ENCODE results near the gene MRC1.
"Not testable (repeated sequence)": the region's sequence is repeated elsewhere in the genome, so short reads cannot be mapped to it uniquely, and the experiment has no call there.

Gene MRC1

GRCh38 chr10:17906002-17906401, 96.9 kb downstream of the MRC1 start:
- no peak for DNase-seq (ENCODE audit: low read depth)

DNA sequence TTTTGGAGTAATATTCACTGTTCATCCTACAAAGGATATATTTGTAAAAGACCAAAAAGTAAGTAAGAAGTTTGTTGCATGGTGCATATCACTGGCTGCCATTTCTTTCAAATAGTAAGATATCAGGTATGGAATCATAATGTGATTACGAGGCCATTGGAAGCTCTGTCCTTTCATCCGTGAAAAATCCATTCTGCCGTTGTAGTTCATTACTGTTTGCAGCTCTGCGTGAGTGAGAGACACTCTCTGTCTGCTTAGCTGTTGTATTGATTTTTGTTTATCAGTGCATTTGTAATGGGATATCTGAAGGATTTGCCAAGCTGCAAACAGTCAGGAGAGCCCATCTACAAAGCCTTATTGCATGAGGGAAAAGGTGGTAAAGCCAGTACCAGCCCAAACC, 98.5 kb downstream of the MRC1 start:
- no peak for DNase-seq (ENCODE audit: low read depth)

- DNase-seq (ENCODE audit: low read depth), result peak; percentile 71
These were observed 101.1 kb downstream of the MRC1 start for GRCh38 chr10:17910125-17910789.

DNA sequence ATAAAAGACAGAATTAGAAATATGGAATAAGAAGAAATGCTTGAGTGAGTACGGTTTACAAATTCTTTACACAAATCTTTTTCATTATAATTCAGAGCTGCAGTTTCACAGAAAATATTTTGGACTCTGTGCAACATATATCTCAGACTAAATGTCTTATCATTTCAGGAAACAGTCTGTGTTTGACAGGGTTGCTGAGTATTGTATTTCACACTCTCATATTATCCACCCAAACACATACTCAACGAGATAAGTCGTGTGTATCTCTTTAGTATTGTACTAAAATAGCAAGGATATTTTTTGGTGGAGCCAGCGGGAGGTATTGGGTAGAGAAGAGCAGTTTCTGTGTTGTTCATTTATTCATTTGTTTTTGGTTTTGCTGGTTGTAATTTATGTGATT, 103.6 kb downstream of the MRC1 start:
- DNase-seq (ENCODE audit: low read depth), result no peak

DNA sequence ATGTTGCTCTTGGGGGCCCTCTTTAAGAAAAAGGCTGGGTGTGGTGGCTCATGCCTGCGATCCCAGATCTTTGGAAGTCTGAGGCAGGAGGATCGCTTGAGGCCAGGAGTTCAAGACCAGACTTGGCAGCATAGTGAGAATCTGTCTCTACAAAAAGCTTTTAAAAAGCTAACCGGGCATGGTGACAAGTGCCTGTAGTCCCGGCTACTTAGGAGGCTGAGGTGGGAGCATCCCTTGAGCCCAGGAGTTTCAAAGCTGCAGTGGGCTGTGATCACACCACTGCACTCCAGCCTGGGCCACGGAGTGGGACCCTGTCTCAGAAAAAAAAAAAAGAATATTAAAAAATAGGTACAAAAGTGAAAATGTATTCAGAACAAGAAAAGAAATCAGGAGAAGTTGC, 104.5 kb downstream of the MRC1 start:
- DNase-seq (ENCODE audit: low read depth), result no peak

GRCh38 chr10:17914169-17915045, 105.3 kb downstream of the MRC1 start:
- no peak for DNase-seq (ENCODE audit: low read depth)

- DNase-seq (ENCODE audit: low read depth), result no peak
These were observed 106.0 kb downstream of the MRC1 start for GRCh38 chr10:17915181-17915580.

DNA sequence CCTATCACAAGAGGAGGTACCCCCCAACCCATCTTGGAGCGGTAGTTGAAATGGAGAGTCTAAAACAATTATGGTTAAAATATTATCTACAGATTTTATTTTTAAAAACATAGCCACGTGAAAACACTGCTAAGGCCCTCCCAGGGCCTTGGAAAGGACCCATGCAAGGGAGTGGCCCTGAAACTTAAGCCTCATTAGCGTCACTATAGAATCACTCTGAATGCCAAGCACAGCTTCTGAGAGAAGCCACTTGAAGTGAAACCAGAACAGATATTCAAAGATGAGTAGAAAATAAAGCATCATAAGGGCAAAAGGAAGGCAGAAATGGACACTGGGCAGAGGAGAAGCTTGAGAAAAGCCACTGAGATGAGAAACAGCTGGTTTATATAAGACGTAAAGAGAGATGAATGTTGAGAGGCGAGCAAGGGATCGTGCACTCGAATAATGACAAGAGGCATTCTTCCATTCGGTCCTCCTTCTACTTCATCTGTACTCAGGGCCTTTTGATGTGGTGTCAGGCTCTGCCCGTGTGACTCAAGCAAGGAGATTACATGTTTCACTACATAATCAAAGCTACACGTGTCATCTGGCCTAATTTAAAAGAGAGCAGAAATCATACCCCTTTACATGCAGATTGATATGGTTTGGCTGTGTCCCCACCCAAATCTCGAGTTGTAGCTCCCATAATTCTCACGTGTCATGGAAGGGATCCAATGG, 109.2 kb downstream of the MRC1 start:
- no peak for DNase-seq (ENCODE audit: low read depth)

DNA sequence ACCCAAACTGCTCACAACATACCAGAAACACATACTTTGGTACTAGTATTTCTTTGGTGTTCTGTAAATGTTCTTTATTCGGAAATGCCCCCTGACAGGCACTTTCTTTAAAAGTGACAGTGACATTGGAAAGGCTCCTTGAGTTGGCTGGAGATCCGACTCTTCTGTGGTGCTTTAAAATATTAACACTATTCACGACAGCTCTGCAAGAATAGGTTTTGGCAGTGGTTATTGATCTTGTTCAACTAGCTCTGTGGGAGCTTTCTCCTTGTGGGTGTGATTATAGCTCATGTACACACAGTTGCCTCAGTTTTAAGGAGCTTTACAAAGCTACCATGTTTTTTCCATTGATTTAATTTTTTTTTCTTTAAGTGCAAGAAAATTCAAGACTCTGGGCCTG, 112.2 kb downstream of the MRC1 start:
- DNase-seq (ENCODE audit: low read depth), result no peak

- DNase-seq (ENCODE audit: low read depth), result peak; percentile 95
These were observed 114.6 kb downstream of the MRC1 start for GRCh38 chr10:17923728-17924127.

GRCh38 chr10:17943033-17943745, 134.0 kb downstream of the MRC1 start:
- no peak for DNase-seq (ENCODE audit: low read depth)

- not testable (repeated sequence) for DNase-seq (ENCODE audit: low read depth)
These were observed 141.1 kb downstream of the MRC1 start for GRCh38 chr10:17950269-17950668.

DNA sequence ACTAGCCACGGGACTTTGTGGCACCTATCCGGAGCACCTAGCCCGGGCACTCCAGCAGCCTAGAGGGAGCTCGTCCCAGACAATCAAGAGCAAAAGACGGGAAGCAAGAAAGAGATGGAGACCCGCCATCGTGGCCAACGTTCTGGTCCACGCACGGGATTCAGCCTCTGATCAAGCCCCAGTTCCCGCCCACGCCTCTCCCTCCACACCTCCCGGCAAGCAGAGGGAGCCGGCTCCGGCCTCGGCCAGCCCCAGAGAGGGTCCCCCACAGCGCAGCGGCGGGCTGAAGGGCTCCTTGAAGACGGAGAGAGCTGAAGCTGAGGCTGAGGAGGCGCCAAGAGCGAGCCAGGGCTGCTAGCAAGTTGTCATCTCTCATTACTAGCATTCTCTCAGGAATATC, 141.6 kb downstream of the MRC1 start:
- DNase-seq (ENCODE audit: low read depth), result no peak

- DNase-seq (ENCODE audit: low read depth), result peak; percentile 74
These were observed 142.8 kb downstream of the MRC1 start, which contains the start of gene SLC39A12 for GRCh38 chr10:17951868-17952371. SLC39A12 (plus strand) TSS chr10:17951918; CDS start chr10:17953277, 1,359 bp downstream.

- DNase-seq (ENCODE audit: low read depth), result not testable (repeated sequence)
These were observed 145.2 kb downstream of the MRC1 start for GRCh38 chr10:17954372-17954771.

GRCh38 chr10:17954861-17955260, 145.7 kb downstream of the MRC1 start:
- peak; percentile 59 for DNase-seq (ENCODE audit: low read depth)

- no peak for DNase-seq (ENCODE audit: low read depth)
These were observed 148.9 kb downstream of the MRC1 start for GRCh38 chr10:17958049-17958448.

GRCh38 chr10:17959870-17960269, 150.7 kb downstream of the MRC1 start:
- DNase-seq (ENCODE audit: low read depth), result no peak

All from EH (cell line).